ENCODE data around the gene LMNA. TPM values are rescaled to one million over a fixed set of nuclear protein-coding genes. Genes with fewer than 3 reads are reported as not detected.
A peak's percentile ranks its signal among the peaks of the same experiment; 100 is the strongest.

LMNA gene
- total and polyA plus RNA-seq, 11 donors = 223 to 396 (median 273) TPM

GRCh38 chr1:156073110-156073687 lies 41.3 kb upstream of the LMNA start:
- TF ChIP-seq POLR2A (IDR thresholded peaks at IDR 0.05) = no peak
- TF ChIP-seq CTCF (IDR thresholded peaks at IDR 0.05) = no peak
- Histone ChIP-seq H3K4me3 (no peak overlapping the region), H3K9me3 (no peaks in the 10 kb centered on the region), H3K27me3 (no peaks in the 10 kb centered on the region), H3K36me3 (no peaks in the 10 kb centered on the region), H3K4me1 (peaks cover 0 to 27% (median 8%) of the 10 kb centered on the region in 12 donors), H3K27ac (no peak overlapping the region)
- intact Hi-C loops (cut with DNase I) = no loop called here
- WGBS, 4 donors = 38 to 69% (median 52%) methylated on average over 1 of the region's 1 CpG
- ATAC-seq = no peak
- DNase-seq = peak in 1 of 5 donors; percentile 26

DNA sequence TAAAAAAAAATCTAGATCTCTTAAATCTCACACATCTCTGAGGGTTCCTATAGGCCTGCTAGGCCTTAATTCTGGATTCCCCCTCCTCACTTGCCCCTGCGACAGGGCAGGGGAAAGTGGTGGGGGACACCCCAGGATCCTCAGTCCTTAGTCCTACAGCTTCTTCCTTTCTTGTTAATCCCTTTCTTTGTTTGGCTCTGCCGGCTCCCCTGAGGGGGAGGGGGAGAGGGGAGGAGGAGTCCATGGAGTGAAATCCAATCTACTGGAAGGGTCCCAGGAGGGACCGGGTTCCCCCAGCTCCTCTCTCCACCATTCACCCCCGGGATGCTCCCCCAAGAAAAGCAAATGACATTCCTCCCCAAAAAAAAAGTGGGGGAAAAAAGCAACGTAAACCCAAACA lies 40.8 kb upstream of the LMNA start:
- intact Hi-C loops (cut with DNase I) = no loop called here
- no peak overlapping the region for H3K4me3 ChIP-seq
- no peaks in the 10 kb centered on the region for H3K9me3 ChIP-seq
- DNase-seq (peak in 1 of 5 donors; percentile 0), ATAC-seq (no peak)
- H3K27ac ChIP-seq = no peak overlapping the region
- H3K27me3 ChIP-seq = no peaks in the 10 kb centered on the region
- H3K4me1 ChIP-seq = peaks cover 0 to 27% (median 8%) of the 10 kb centered on the region in 12 donors
- WGBS, 4 donors = 62 to 67% (median 65%) methylated on average over 5 of the region's 5 CpGs
- no peaks in the 10 kb centered on the region for H3K36me3 ChIP-seq
- TF ChIP-seq CTCF (IDR thresholded peaks at IDR 0.05) (no peak), POLR2A (IDR thresholded peaks at IDR 0.05) (no peak)

- no peak overlapping the region for H3K4me3 ChIP-seq
- peaks cover 0 to 27% (median 8%) of the 10 kb centered on the region in 12 donors for H3K4me1 ChIP-seq
- DNase-seq (peak in 1 of 5 donors; percentile 10), ATAC-seq (no peak)
- no peaks in the 10 kb centered on the region for H3K27me3 ChIP-seq
- no peak overlapping the region for H3K27ac ChIP-seq
- TF ChIP-seq POLR2A (IDR thresholded peaks at IDR 0.05) (no peak), CTCF (IDR thresholded peaks at IDR 0.05) (no peak)
- H3K36me3 ChIP-seq = no peaks in the 10 kb centered on the region
- 54 to 62% (median 59%) methylated on average over 7 to 8 of the region's 8 CpGs for WGBS, 4 donors
- H3K9me3 ChIP-seq = no peaks in the 10 kb centered on the region
- intact Hi-C loops (cut with DNase I) = no loop called here
Observed at GRCh38 chr1:156074661-156075060, 39.9 kb upstream of the LMNA start.

DNA sequence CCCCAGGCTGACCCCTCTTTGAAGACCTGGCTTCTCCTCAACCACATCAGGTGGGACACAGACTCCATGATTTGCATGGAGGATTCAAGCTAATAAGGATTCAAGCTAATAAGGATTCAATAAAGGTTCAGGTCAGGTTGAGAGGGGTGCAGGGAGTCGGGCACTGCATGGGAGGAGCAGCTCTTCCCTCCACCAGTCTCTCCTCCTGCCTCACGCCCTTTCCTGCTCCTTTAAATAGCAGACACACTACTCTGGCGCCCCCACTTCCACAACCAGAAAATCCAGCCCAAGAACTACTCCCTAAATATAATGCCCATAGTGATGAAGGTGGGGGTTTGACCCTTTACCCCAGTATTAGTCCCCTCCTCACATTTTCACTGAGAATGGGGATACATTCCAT lies 39.3 kb upstream of the LMNA start:
- ATAC-seq = no peak
- H3K27me3 ChIP-seq = no peaks in the 10 kb centered on the region
- intact Hi-C loops (cut with DNase I) = no loop called here
- TF ChIP-seq POLR2A (IDR thresholded peaks at IDR 0.05) (no peak), CTCF (IDR thresholded peaks at IDR 0.05) (no peak)
- H3K36me3 ChIP-seq = no peaks in the 10 kb centered on the region
- H3K27ac ChIP-seq = no peak overlapping the region
- H3K4me1 ChIP-seq = peaks cover 0 to 22% (median 8%) of the 10 kb centered on the region in 12 donors
- 32 to 48% (median 39%) methylated on average over 3 of the region's 3 CpGs for WGBS, 4 donors
- peak in 1 of 5 donors; percentile 33 for DNase-seq
- H3K9me3 ChIP-seq = no peaks in the 10 kb centered on the region
- H3K4me3 ChIP-seq = no peak overlapping the region
